MCF 10A (cell line): ENCODE results near the gene PTPRT. TPM values are rescaled to one million over a fixed set of nuclear protein-coding genes. Genes with fewer than 3 reads are reported as not detected.

ENCODE experiments used
- Bru-seq: library from RNA; stranded (reverse); fragments of 400-500 nt; gene quantifications from one replicate; lab custom pipeline; 2021; lab: Mats Ljungman, UMichigan
- BruChase-seq, 2 experiments: library from RNA; stranded (reverse); fragments of 400-500 nt; gene quantifications; one replicate each; lab custom pipeline; 2021; lab: Mats Ljungman, UMichigan
- BruUV-seq: library from RNA; stranded (reverse); fragments of 400-500 nt; replicated peaks from 2 replicates; lab custom pipeline; 2021; lab: Mats Ljungman, UMichigan
- CTCF ChIA-PET: fragments of 300-600 bp; sonication (Branson Sonifier 250); formaldehyde crosslinking; extraction: SDS; loops from one replicate; lab custom pipeline; 2021; ENCODE audit warnings: antibody characterized with exemption, inconsistent platforms; lab: Yijun Ruan, JAX
- POLR2A ChIA-PET: fragments of 300-600, 350-650 bp; sonication (Branson Sonifier 250); formaldehyde crosslinking; extraction: SDS; loops from one replicate; lab custom pipeline; 2020; ENCODE audit warnings: antibody characterized with exemption, inconsistent platforms; lab: Yijun Ruan, JAX
- DNase-seq: peaks from one replicate; pipeline ENCODE4 v3.0.0-alpha.2; 2018; ENCODE audit not compliant: unreplicated experiment
- H3K27ac Mint-ChIP-seq: one replicate; pipeline ENCODE4 v1.8.0; 2022; ENCODE audit warnings: mild to moderate bottlenecking, low read depth, mixed read lengths; ENCODE audit not compliant: unreplicated experiment
- H3K27me3 Mint-ChIP-seq: one replicate; pipeline ENCODE4 v1.8.0; 2022; ENCODE audit warnings: mixed read lengths; ENCODE audit not compliant: insufficient read depth, unreplicated experiment
- H3K36me3 Mint-ChIP-seq: one replicate; pipeline ENCODE4 v1.8.0; 2022; ENCODE audit warnings: mild to moderate bottlenecking, moderate library complexity, mixed read lengths; ENCODE audit not compliant: insufficient read depth, unreplicated experiment
- H3K4me1 Mint-ChIP-seq: one replicate; pipeline ENCODE4 v1.8.0; 2022; ENCODE audit warnings: mixed read lengths; ENCODE audit not compliant: insufficient read depth, unreplicated experiment
- H3K4me3 Mint-ChIP-seq: one replicate; pipeline ENCODE4 v1.8.0; 2022; ENCODE audit warnings: mild to moderate bottlenecking, moderate library complexity, mixed read lengths; ENCODE audit not compliant: unreplicated experiment
- H3K9me3 Mint-ChIP-seq: one replicate; pipeline ENCODE4 v1.8.0; 2022; ENCODE audit warnings: mixed read lengths; ENCODE audit not compliant: unreplicated experiment
- intact Hi-C: fragments of 100-400 bp; cut with micrococcal nuclease; formaldehyde crosslinking; loops from 2 replicates; pipeline ENCODE4 v1.14.1; 2022
- long read RNA-seq: library from polyadenylated mRNA; stranded (forward); transcript quantifications from one replicate; pipeline ENCODE4 v2.0.0, GENCODE V29; 2022
- total RNA-seq: library from RNA; stranded (reverse); gene quantifications from 2 replicates; pipeline ENCODE4 v1.2.3, GENCODE V29; 2022
- TF ChIP-seq, protein P1 (sequence below): fragments of 200-600 bp; IDR thresholded peaks from one replicate; pipeline ENCODE4 v1.8.0; 2022; ENCODE audit warnings: antibody characterized with exemption, mild to moderate bottlenecking; ENCODE audit not compliant: unreplicated experiment

The PTPRT gene
- total RNA-seq (not detected in 2 replicates), Bru-seq, nascent RNA (percentile 0 among the genes with signal in this experiment), BruChase-seq, experiment 1, labeled RNA remaining after a 6-hour chase (percentile 0 among the genes with signal in this experiment), BruChase-seq, experiment 2, labeled RNA remaining after a 2-hour chase (percentile 0 among the genes with signal in this experiment)
- long read RNA-seq: 0 reads

DNA sequence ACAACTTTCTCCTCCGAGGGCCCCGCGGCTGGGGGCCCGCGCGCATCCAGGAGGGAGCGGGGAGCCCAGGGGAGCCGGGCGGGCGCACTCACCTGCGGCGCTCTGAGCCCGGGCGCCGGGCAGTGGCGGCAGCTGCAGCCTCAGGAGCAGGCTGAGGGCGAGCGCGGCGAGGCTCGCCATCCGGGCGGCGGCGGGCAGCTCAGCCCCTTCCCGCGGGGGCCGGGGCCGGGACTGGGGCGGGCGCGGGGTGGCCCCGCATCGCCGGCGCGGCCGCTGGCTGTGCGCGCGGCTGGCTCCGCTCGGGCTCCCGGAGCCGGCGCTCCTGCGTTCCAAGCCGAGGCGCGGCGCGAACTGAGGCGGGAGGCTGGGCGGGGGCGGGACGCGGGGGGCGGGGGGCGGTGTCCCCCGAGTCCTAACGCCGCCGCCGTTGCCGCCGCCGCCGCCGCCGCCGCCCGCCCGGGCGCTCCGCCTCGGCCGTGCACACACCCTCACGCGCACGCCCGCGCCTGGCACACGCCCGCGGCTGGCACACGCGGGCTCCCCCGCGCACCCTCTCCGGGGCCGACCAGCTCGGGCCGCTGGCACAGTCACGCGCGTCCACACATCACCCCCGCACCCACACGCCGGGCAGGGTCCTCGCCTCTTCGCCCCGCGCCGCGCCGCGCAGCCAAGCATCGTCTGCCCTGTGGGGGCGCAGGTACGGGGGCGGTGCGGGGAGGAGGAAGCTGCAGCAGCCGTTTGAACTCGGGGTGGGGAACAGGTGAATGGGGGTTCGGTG, at the start of gene PTPRT:
Gene PTPRT, minus strand, starts transcription at position 353 of the 778 bp plus-strand sequence. Its CDS starts 173 bp downstream, at position 180.
- CTCF ChIA-PET: interaction anchor here (0.6 to 7.4 kb wide), 11 partner anchors 13 to 1491 kb away, joined by 3 to 84 read pairs (median 4); no protein-coding TSS in a partner anchor
- H3K36me3 Mint-ChIP-seq: no peaks in the 10 kb centered on the region

GRCh38 chr20:43238833-43239232, 49.1 kb upstream of the PTPRT start:
- Mint-ChIP-seq H3K27me3 (no peaks in the 10 kb centered on the region), H3K36me3 (no peaks in the 10 kb centered on the region), H3K27ac (no peak overlapping the region), H3K4me1 (no peaks in the 10 kb centered on the region), H3K4me3 (no peak overlapping the region), H3K9me3 (peaks cover 22% of the 10 kb centered on the region)
- ChIA-PET CTCF (interaction anchor here (0.6 to 1.0 kb wide), 3 partner anchors 51 to 1541 kb away, joined by 4 to 5 read pairs (median 5); no protein-coding TSS in a partner anchor), POLR2A (interaction anchor here (0.6 kb wide), 1 partner anchor 13 kb away, joined by 3 read pairs; no protein-coding TSS in a partner anchor)
- TF ChIP-seq, protein P1, sequence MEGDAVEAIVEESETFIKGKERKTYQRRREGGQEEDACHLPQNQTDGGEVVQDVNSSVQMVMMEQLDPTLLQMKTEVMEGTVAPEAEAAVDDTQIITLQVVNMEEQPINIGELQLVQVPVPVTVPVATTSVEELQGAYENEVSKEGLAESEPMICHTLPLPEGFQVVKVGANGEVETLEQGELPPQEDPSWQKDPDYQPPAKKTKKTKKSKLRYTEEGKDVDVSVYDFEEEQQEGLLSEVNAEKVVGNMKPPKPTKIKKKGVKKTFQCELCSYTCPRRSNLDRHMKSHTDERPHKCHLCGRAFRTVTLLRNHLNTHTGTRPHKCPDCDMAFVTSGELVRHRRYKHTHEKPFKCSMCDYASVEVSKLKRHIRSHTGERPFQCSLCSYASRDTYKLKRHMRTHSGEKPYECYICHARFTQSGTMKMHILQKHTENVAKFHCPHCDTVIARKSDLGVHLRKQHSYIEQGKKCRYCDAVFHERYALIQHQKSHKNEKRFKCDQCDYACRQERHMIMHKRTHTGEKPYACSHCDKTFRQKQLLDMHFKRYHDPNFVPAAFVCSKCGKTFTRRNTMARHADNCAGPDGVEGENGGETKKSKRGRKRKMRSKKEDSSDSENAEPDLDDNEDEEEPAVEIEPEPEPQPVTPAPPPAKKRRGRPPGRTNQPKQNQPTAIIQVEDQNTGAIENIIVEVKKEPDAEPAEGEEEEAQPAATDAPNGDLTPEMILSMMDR: no peak
- DNase-seq: peak; percentile 18
- intact Hi-C loops: no loop called here
- BruUV-seq: no TSS peak

More for the DNA sequence above, at the start of gene PTPRT:
- no TSS peak for BruUV-seq
- no peak for DNase-seq
- Mint-ChIP-seq H3K4me1 (peaks cover 8% of the 10 kb centered on the region), H3K9me3 (no peaks in the 10 kb centered on the region), H3K27ac (no peak within 1 kb of the TSS), H3K27me3 (peaks cover 24% of the 10 kb centered on the region), H3K4me3 (no peak within 1 kb of the TSS)
- intact Hi-C loops: loop anchor here (5.0 to 10.0 kb wide), 2 partner anchors 218 to 1295 kb away; no protein-coding TSS in a partner anchor
- POLR2A ChIA-PET: no interaction called here
- TF ChIP-seq, protein P1: no peak

GRCh38 chr20:43238266-43238665, 48.6 kb upstream of the PTPRT start:
- POLR2A ChIA-PET: interaction anchor here (0.6 kb wide), 1 partner anchor 14 kb away, joined by 3 read pairs; no protein-coding TSS in a partner anchor

More at GRCh38 chr20:43238266-43238665, 48.6 kb upstream of the PTPRT start:
- H3K4me1 Mint-ChIP-seq: no peaks in the 10 kb centered on the region
- peaks cover 22% of the 10 kb centered on the region for H3K9me3 Mint-ChIP-seq
- peak; percentile 1 for DNase-seq
- no peak overlapping the region for H3K4me3 Mint-ChIP-seq
- CTCF ChIA-PET: interaction anchor here (0.6 kb wide), 1 partner anchor 979 kb away, joined by 3 read pairs; no protein-coding TSS in a partner anchor
- intact Hi-C loops: no loop called here
- H3K27ac Mint-ChIP-seq: no peak overlapping the region
- H3K36me3 Mint-ChIP-seq: no peaks in the 10 kb centered on the region
- TF ChIP-seq, protein P1: no peak
- no peaks in the 10 kb centered on the region for H3K27me3 Mint-ChIP-seq
- no TSS peak for BruUV-seq
